HCT116 (cell line): ENCODE data around the gene STAT6. TPM values are rescaled to one million over a fixed set of nuclear protein-coding genes. Genes with fewer than 3 reads are reported as not detected.

Experiments
- ATAC-seq: fragments of 200-7000 bp; cut with Tn5 transposase; 2 replicates; pipeline ENCODE4 v1.9.1; 2020; ENCODE audit warnings: mild to moderate bottlenecking, moderate library complexity
- BruUV-seq: library from RNA; stranded (reverse); fragments of 400-500 nt; replicated peaks from 2 replicates; lab custom pipeline; 2021; lab: Mats Ljungman, UMichigan
- CTCF ChIA-PET: fragments of 300-600 bp; sonication (Branson Sonifier 250); formaldehyde crosslinking; loops from one replicate; lab custom pipeline; 2021; ENCODE audit warnings: antibody characterized with exemption; lab: Charles Lee
- POLR2A ChIA-PET: fragments of 300-600, 350-600 bp; sonication (Branson Sonifier 250); formaldehyde crosslinking; loops from one replicate; lab custom pipeline; 2021; ENCODE audit warnings: antibody characterized with exemption; lab: Charles Lee
- RAD21 ChIA-PET, 2 experiments: fragments of 300-600 bp; sonication (Branson Sonifier 250); formaldehyde crosslinking; loops; one replicate each; lab custom pipeline; 2023; ENCODE audit warnings: low total read pairs in 2 of 2; ENCODE audit not compliant: uncharacterized antibody in 2 of 2, unreplicated experiment in 2 of 2, low non-redundant PET in 1 of 2; lab: Charles Lee
- DNase-seq: peaks from one replicate; pipeline ENCODE4 v3.0.0-alpha.2; 2010; ENCODE audit warnings: low read depth, low spot score
- H2AFZ ChIP-seq: fragments of 200-600 bp; shearing (Covaris generic), sonication (generic); 2 replicates; pipeline ENCODE4 v1.6.1; 2017; ENCODE audit warnings: low read depth, mixed run types, mixed read lengths, antibody characterized with exemption, low read length; ENCODE audit not compliant: poor library complexity, severe bottlenecking
- H3K27ac ChIP-seq: 2 replicates; pipeline ENCODE4 v1.5.1; 2012; ENCODE audit warnings: low read depth, low read length
- H3K27me3 ChIP-seq: fragments of 200-600 bp; sonication (generic); 2 replicates; pipeline ENCODE4 v1.6.1; 2016; ENCODE audit warnings: mixed run types, low read length, mixed read lengths; ENCODE audit not compliant: insufficient read depth
- H3K36me3 ChIP-seq, 2 experiments: fragments of 200-500 bp in 1 of 2; fragments of 200-600 bp in 1 of 2; sonication (Bioruptor generic) in 1 of 2; sonication (generic) in 1 of 2; 2 replicates each; pipeline versions ENCODE4 v1.5.1 to v1.6.1; 2014 to 2016; ENCODE audit warnings: low read length in 2 of 2, inconsistent platforms in 1 of 2, mixed read lengths in 1 of 2, mixed run types in 1 of 2; ENCODE audit not compliant: insufficient read depth in 2 of 2, control insufficient read depth in 1 of 2
- H3K4me1 ChIP-seq, 2 experiments: fragments of 200-600 bp in 1 of 2; sonication (generic) in 1 of 2; 2 replicates each; pipeline versions ENCODE4 v1.5.1 to v1.6.1; 2012 to 2017; ENCODE audit warnings: low read length in 2 of 2, inconsistent platforms in 1 of 2, mild to moderate bottlenecking in 1 of 2, mixed read lengths in 1 of 2, mixed run types in 1 of 2, moderate library complexity in 1 of 2; ENCODE audit not compliant: insufficient read depth in 2 of 2, control insufficient read depth in 1 of 2
- H3K4me2 ChIP-seq: fragments of 200-600 bp; sonication (generic); 2 replicates; pipeline ENCODE4 v1.6.1; 2017; ENCODE audit warnings: mixed run types, low read length, mixed read lengths
- H3K4me3 ChIP-seq, 2 experiments: fragments of 200-600 bp in 1 of 2; sonication (generic) in 1 of 2; replicated peaks in 1 of 2; 2 replicates each; pipeline ENCODE4 v1.5.1; 2011 to 2016; ENCODE audit warnings: low read length in 2 of 2, control low read depth in 1 of 2, low read depth in 1 of 2, mild to moderate bottlenecking in 1 of 2, mixed read lengths in 1 of 2, mixed run types in 1 of 2
- H3K79me2 ChIP-seq: fragments of 200-600 bp; sonication (generic); 2 replicates; pipeline ENCODE4 v1.6.1; 2017; ENCODE audit warnings: mild to moderate bottlenecking, mixed run types, low read length, moderate library complexity, mixed read lengths; ENCODE audit not compliant: insufficient read depth
- H3K9ac ChIP-seq: fragments of 200-600 bp; sonication (generic); 2 replicates; pipeline ENCODE4 v1.6.1; 2016; ENCODE audit warnings: low read length, mixed read lengths
- H3K9me2 ChIP-seq: fragments of 200-600 bp; sonication (generic), shearing (Covaris generic); 2 replicates; pipeline ENCODE4 v1.6.1; 2017; ENCODE audit warnings: mixed run types, mild to moderate bottlenecking, moderate library complexity; ENCODE audit not compliant: insufficient read depth
- H3K9me3 ChIP-seq, 2 experiments: fragments of 200-500 bp in 1 of 2; fragments of 200-600 bp in 1 of 2; sonication (Bioruptor generic) in 1 of 2; sonication (generic) in 1 of 2; 2 replicates each; pipeline ENCODE4 v1.6.1; 2014 to 2017; ENCODE audit warnings: low read length in 2 of 2, mixed read lengths in 2 of 2, inconsistent platforms in 1 of 2, low read depth in 1 of 2, mild to moderate bottlenecking in 1 of 2, mixed run types in 1 of 2, moderate library complexity in 1 of 2; ENCODE audit not compliant: control insufficient read depth in 1 of 2, insufficient read depth in 1 of 2
- H4K20me1 ChIP-seq: fragments of 200-600 bp; sonication (generic), shearing (Covaris generic); 2 replicates; pipeline ENCODE4 v1.6.1; 2017; ENCODE audit warnings: mixed run types, mild to moderate bottlenecking, moderate library complexity; ENCODE audit not compliant: insufficient read depth
- ATF3 ChIP-seq: IDR thresholded peaks from 2 replicates; pipeline ENCODE4 v1.6.1; 2012
- CEBPB ChIP-seq: IDR thresholded peaks from 2 replicates; pipeline ENCODE4 v1.6.1; 2012; ENCODE audit warnings: low read depth
- CTCF ChIP-seq, 3 experiments: fragments of 200-600 bp in 1 of 3; sonication (generic) in 1 of 3; IDR thresholded peaks in 2 of 3; conservative IDR thresholded peaks in 1 of 3; 2 replicates each; pipeline ENCODE4 v1.5.1; 2012 to 2017; ENCODE audit warnings: low read depth in 2 of 3, low read length in 2 of 3, antibody characterized with exemption in 1 of 3, borderline replicate concordance in 1 of 3, control low read depth in 1 of 3, mild to moderate bottlenecking in 1 of 3, mixed read lengths in 1 of 3, mixed run types in 1 of 3, moderate library complexity in 1 of 3; ENCODE audit not compliant: insufficient read depth in 1 of 3
- EGR1 ChIP-seq: IDR thresholded peaks from 2 replicates; pipeline ENCODE4 v1.6.1; 2012; ENCODE audit warnings: low read depth
- EZH2phosphoT487 ChIP-seq: fragments of 200-600 bp; IDR thresholded peaks from 2 replicates; pipeline ENCODE4 v1.6.1; 2018; ENCODE audit warnings: antibody characterized with exemption, borderline replicate concordance
- MAX ChIP-seq: IDR thresholded peaks from 2 replicates; pipeline ENCODE4 v1.6.1; 2012
- POLR2AphosphoS5 ChIP-seq: IDR thresholded peaks from 2 replicates; pipeline ENCODE4 v1.6.1; 2011; ENCODE audit warnings: mild to moderate bottlenecking, low read depth, low read length, moderate library complexity
- REST ChIP-seq: IDR thresholded peaks from 2 replicates; pipeline ENCODE4 v1.6.1; 2012; ENCODE audit warnings: low read depth
- SRF ChIP-seq: IDR thresholded peaks from 2 replicates; pipeline ENCODE4 v1.6.1; 2012; ENCODE audit warnings: low read depth
- TCF7L2 ChIP-seq: IDR thresholded peaks from 2 replicates; pipeline ENCODE4 v1.7.0; 2011; ENCODE audit warnings: borderline replicate concordance, inconsistent platforms; ENCODE audit not compliant: insufficient read depth, insufficient read length; ENCODE audit errors: extremely low read depth
- YY1 ChIP-seq: IDR thresholded peaks from 2 replicates; pipeline ENCODE4 v1.6.1; 2011; ENCODE audit warnings: low read length, low read depth, moderate library complexity, mild to moderate bottlenecking; ENCODE audit not compliant: insufficient replicate concordance; ENCODE audit errors: extremely low read depth
- ZFX ChIP-seq: fragments of 450-650 bp; IDR thresholded peaks from 2 replicates; pipeline ENCODE4 v1.6.1; 2017
- ZNF274 ChIP-seq: fragments of 200-500 bp; sonication (Bioruptor generic); IDR thresholded peaks from 2 replicates; pipeline ENCODE4 v1.6.1; 2014; ENCODE audit warnings: mild to moderate bottlenecking, low read depth, low read length, inconsistent platforms
- intact Hi-C: fragments of 100-400 bp; cut with micrococcal nuclease; formaldehyde crosslinking; loops from 2 replicates; pipeline ENCODE4 v1.10.0; 2022
- total RNA-seq: library from RNA; stranded (reverse); gene quantifications from one replicate; pipeline ENCODE4 v1.2.1, GENCODE V29; 2021; ENCODE audit not compliant: unreplicated experiment

The STAT6 gene
- total RNA-seq, 1 experiment from 2014 or later: 78.5 TPM

- H4K20me1 ChIP-seq: no peaks in the 10 kb centered on the region
Measured at GRCh38 chr12:57105011-57105753, 6.0 kb downstream of the STAT6 start.

More at GRCh38 chr12:57105011-57105753, 6.0 kb downstream of the STAT6 start:
- ATAC-seq (no peak), DNase-seq (no peak)
- no peaks in the 10 kb centered on the region for H3K9me2 ChIP-seq
- no peak overlapping the region for H3K4me2 ChIP-seq
- ChIA-PET POLR2A (interaction anchor here (1.4 kb wide), 1 partner anchor 11 kb away, joined by 3 read pairs; no protein-coding TSS in a partner anchor), CTCF (no interaction called here), RAD21 (no interaction called here)
- H3K4me3 ChIP-seq: no peak overlapping the region
- no peak overlapping the region for H3K27ac ChIP-seq
- intact Hi-C loops: no loop called here
- no peaks in the 10 kb centered on the region for H3K27me3 ChIP-seq
- H2AFZ ChIP-seq: no peak overlapping the region
- peaks cover 0 to 7% of the 10 kb centered on the region in 2 experiments; a peak in 1 of 4 replicates for H3K36me3 ChIP-seq
- H3K9ac ChIP-seq: no peak overlapping the region
- H3K79me2 ChIP-seq: peaks cover 9% of the 10 kb centered on the region
- H3K9me3 ChIP-seq: no peaks in the 10 kb centered on the region
- peaks cover 18 to 30% of the 10 kb centered on the region in 2 experiments for H3K4me1 ChIP-seq
- TF ChIP-seq EZH2phosphoT487: no peak
- TF ChIP-seq TCF7L2: no peak
- TF ChIP-seq ATF3: no peak
- no peak for TF ChIP-seq YY1
- no peak for TF ChIP-seq SRF
- TF ChIP-seq MAX: no peak
- TF ChIP-seq ZFX: no peak
- no peak for TF ChIP-seq CTCF (IDR thresholded peaks at IDR 0.05 in 2 of 3, conservative IDR thresholded peaks at IDR 0.05 in 1 of 3; ENCODE audit: borderline replicate concordance in 1 of 3, insufficient read depth in 1 of 3, low read depth in 2 of 3, low read length in 2 of 3)
- no peak for TF ChIP-seq EGR1
- TF ChIP-seq POLR2AphosphoS5: no peak
- TF ChIP-seq CEBPB: no peak
- TF ChIP-seq REST: no peak
- no peak for TF ChIP-seq ZNF274
- no TSS peak for BruUV-seq
